Mucosa of gallbladder (tissue), 1 donor: ENCODE data around the gene ATP2C2. TPM values are rescaled to one million over a fixed set of nuclear protein-coding genes. Genes with fewer than 3 reads are reported as not detected.
"Not testable (repeated sequence)": the region's sequence is repeated elsewhere in the genome, so short reads cannot be mapped to it uniquely, and the experiment has no call there.

Experiments used
- DNase-seq: peaks from one replicate; pipeline ENCODE4 v3.0.0-alpha.2; 2020; ENCODE audit warnings: low spot score
- total RNA-seq: library from RNA; stranded (reverse); gene quantifications from one replicate; pipeline ENCODE4 v1.2.1, GENCODE V29; 2021
- donor health status: DM: no; HTN: no; CAD: no.

Gene ATP2C2, protein sequence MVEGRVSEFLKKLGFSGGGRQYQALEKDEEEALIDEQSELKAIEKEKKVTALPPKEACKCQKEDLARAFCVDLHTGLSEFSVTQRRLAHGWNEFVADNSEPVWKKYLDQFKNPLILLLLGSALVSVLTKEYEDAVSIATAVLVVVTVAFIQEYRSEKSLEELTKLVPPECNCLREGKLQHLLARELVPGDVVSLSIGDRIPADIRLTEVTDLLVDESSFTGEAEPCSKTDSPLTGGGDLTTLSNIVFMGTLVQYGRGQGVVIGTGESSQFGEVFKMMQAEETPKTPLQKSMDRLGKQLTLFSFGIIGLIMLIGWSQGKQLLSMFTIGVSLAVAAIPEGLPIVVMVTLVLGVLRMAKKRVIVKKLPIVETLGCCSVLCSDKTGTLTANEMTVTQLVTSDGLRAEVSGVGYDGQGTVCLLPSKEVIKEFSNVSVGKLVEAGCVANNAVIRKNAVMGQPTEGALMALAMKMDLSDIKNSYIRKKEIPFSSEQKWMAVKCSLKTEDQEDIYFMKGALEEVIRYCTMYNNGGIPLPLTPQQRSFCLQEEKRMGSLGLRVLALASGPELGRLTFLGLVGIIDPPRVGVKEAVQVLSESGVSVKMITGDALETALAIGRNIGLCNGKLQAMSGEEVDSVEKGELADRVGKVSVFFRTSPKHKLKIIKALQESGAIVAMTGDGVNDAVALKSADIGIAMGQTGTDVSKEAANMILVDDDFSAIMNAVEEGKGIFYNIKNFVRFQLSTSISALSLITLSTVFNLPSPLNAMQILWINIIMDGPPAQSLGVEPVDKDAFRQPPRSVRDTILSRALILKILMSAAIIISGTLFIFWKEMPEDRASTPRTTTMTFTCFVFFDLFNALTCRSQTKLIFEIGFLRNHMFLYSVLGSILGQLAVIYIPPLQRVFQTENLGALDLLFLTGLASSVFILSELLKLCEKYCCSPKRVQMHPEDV
- total RNA-seq = 62.8 TPM

DNA sequence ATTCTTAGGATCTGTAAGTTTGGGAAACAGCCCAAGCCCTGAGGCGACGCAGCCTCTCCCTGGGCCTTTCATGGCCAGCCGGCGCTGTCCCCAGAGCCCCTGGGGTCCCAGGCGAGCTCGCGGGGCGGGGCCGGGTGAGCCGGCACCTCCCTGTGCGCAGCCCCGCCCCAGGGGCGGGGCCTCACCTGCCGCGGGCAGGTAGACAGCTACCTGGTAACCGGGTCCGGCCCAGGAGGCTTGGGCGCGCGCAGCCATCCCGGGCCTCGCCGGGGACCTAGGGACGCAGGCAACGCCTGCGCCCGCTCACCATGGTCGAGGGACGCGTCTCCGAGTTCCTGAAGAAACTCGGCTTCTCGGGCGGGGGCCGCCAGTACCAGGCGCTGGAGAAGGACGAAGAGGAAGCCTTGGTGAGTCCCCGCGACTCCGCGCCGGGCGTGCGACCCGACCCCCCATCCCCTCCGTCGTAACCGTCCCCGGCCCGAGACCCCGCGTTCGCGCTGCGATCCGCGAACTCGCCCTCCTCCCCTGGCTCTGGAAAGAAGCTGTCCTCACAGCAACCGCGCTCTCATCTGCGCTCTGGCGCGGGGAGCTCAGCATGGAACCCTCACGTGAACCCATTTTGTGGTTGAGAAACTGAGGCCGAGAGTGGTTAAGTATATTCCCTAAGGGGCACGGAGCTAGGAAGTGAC, at the start of gene ATP2C2:
Gene ATP2C2, plus strand, starts transcription at position 231 of the 689 bp plus-strand sequence. Its CDS starts 78 bp downstream, at position 309.
- peak; percentile 59 for DNase-seq

DNA sequence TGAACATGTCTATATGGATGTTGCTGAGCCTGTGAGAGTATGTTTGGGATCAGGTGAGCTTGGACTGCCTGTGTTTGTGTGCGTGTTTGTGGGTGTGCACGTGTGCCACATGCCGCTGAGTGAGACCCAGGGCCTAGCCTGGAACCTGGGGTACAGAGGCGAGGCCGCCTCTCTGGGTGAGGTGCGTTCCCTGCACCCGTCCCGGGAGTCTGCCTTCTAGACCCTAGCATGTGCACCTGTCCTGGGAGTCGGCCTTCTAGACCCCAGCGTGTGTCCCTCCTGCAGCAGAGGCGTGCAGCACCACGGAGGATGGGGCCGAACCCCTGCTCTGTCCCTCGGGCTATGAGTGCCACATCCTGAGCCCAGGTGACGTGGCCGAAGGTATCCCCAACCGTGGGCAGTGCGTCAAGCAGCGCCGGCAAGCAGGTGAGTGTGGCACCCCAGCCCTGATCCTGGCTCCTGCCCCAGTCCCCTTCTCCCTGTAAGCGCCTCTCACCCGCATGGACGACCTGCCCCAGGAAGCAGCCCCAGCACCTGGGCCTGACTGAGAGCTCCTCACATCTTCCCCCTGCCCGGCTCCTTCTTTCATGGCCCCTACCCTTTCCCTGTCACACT, 49.1 kb upstream of the ATP2C2 start:
- DNase-seq = no peak

DNA sequence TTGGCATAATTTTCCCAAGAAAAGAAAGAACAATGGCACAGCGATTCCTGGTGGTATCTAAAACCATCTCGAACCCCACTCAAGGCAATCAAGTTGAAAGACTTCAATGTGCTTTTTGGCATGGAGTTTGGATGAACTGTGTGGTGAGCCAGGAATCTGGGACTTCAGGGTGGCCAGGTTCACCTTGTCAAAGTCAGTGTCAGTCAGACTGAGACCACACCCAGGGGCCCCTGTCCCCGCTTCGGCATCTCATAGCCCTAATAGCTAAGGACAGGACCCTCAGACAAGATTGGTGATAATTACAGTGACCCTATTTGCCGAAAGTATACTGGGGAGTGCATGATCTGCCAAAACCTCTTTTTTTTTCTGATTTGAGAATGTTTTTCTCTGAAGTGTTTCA, 47.8 kb upstream of the ATP2C2 start:
- DNase-seq = no peak

DNA sequence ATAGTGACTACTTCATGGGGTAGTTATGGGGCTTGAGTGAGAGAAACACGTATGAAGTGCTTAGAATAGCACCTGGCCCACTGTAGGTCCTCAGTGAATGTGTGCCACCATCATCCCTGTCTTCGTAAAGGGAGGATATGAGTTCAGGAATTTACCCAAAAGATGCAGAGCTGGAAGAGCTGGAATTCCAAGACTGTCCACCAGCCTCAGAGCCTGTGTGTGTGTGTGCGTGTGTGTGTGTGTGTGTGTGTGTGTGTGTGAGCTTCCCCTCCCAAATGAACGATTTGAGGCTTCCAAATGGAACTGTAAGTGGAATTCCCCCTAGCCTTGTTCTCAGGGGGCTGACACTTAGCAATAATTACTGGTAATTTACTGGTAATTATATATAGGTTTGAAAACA, 46.4 kb upstream of the ATP2C2 start:
- DNase-seq = no peak

DNA sequence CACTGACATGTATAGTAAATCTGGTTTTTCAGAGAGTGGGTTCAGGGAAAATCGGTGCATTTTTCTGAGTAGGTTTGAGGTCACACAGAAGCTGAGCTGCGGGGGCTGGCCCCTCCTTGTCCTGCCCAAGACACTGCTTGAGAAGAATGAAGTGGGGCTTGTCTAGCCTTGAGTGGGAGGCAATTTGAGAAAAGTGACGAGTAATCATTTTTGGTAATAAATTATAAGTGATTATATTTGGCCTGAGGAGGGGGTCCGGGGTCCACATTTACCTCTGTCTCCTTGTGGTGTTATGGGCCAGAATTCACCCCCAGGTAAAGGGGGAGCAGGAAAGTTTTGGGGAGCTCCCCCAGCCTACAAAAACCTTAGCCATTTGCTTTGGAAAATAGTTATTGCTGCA, 45.6 kb upstream of the ATP2C2 start:
- DNase-seq = no peak

DNA sequence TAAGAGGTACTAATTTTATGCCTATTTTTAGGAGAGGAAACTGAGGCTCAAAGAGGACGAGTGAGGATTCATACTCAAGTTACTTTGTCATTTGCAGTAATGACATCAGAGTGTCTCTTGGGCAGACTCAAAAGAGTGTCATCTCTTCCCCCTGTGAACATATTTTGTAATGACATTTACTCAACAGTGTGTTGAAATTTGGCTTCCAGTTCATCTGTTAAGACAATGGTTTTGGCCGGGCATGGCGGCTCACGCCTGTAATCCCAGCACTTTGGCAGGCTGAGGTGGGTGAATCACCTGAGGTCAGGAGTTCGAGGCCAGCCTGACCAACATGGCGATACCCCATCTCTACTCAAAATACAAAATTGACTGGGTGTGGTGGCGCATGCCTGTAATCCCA, 44.7 kb upstream of the ATP2C2 start:
- no peak for DNase-seq

DNA sequence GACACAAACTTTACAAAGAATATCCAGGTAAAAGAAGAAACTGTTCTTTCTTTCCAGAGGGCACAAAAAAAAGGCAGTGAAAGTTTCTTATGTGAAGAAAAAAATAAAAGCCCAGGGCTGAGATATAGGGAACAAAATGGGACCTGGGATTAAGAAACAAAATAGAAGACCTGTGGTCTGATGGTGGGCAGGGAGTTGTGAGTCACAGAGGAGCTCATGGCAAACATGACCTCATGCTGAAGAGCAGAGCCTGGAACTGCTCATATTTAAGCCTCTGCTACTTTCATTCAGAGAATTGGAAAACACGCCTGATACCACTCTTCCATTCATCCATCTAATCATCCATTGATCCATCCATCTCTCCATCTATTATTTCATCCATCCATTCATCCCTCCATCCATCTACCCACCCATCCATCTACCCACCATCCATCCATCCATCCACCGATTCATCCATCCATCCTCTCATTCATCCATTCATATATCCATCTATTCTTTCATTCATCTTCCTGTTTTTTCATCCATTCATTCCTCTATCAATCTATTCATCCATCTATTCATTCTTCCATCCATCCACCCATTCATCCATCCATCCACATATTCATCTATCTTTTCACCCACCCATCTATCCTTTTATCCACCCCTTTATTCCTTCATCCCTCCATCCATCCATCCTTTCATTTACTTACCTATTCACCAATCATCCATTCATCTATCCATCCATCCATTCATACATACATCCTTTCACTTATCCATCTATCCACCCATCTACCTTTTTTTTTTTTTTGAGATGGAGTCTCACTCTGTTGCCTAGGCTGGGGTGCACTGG, 43.7 kb upstream of the ATP2C2 start:
- DNase-seq = no peak

DNA sequence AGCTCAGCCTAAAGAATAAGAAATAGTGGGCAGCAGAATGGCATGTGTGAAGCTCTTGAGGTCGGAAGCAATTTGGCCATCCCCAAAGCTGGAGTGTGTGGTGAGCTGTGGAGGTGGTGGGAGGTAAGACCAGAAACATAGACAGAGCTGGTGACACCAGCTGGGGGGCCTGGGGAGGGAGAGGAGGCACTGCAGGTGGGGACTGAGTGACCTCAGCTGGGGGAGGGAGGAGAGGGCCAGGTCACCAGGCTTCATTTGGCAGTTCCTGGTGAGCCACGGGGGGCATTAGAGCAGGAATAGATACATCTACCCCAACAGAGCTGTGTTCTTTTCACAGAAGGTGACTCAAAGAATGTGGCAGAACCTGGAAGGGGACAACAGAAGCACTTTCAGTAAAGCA, 41.8 kb upstream of the ATP2C2 start:
- no peak for DNase-seq

DNA sequence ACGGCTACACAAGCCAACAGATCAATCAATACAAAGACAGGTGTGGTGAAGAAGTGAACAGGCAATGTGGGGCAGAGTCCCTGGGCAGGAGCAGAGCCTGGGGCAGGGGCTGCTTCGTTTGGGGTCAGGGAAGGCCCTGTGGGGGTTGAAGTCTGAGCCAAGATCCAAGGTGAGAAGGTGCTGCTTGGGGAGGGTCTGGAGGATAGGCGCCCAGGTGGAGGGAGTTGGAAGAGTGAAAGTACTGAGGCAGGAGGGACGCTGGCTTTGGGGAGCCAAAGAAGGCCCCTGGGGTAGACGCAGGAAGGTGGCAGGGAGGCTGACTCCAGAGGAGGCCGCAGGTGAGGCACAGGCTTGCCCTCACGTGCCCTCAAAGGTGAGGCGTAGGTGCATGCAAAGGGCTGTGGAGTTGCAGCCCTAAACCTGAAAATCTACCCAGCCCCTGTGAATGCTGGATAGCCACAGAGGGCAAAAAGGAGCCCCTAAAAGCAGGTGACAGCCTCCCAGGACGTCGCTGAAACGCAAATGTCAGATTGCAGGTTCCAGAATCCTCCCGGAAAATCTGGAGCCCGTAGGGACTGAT, 40.3 kb upstream of the ATP2C2 start:
- DNase-seq = no peak

DNA sequence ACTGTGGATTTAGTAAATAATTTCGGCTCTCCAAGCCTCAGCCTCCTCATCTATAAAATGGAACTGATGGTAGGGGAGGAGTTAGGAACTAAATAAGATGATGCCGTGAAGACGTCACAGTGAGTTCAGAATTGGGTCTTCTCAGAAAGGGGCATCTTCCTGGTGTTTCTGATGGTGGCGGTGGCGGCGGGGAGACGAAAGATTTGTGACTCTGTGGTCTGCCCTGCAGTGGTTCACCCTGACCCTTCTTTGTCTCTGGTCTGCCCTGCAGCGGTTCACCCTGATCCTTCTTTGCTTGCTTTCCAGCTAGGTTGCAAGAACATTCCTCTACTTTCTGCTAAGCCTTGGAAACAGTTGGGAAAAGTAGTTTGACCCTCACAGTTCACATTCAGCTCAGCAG, 39.3 kb upstream of the ATP2C2 start:
- DNase-seq = no peak

DNA sequence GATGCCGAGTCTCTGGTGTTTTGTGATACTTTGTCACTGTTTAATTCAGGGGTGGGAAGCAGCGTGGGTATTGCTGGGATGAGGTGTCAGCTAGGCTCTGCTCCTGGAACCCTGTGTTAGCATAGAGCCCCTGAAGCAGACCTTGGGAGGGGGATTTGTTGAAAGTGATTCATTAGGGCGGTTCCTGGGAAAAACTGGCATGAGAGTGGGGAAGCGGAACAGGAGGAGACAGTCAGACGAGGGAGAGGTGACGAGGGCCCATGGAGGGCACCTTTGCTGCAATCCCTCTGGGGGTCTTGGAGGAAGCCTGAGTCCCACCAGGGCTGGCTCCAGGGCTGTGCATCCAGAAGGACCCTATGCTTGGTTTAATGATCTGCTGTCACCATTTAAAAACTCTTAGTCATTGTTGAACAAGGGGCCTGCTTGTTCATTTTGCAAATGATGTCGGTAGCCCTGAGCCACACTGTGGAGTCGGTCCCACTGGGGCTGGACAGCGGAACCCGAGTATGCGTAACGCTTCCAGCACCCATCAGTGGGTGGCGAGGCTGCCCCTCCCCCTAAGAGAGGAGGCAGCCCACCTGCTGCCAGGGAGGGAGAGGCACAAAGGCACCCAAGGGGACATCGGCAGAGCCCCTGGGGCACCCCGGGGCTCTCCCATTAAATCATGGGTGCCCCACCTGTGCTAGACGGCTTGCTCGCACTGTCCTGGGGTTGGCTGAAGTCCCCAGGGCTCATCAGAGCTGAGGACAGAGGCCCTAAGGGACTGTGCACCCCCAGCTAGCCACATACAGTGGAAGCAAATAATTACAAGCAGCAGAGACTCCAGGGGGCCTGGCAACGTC, 38.3 kb upstream of the ATP2C2 start:
- DNase-seq = no peak

DNA sequence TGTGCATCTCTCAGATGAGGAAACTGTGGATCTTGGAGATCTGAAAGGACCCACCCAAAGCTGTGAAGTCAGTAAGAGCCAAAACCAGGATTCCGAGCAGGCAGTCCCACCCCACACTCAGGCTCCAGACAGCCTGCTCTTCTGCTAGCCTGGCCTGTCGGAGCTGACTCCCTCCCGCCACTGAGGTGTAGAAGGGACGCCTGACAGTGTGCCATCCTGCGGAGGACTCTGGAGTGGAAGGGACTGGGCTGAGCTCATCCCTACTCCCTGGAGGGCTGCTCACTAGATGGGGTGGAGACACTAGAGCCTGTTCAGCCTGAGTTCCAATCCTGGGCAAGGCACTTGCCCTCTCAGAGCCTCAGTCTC, 37.7 kb upstream of the ATP2C2 start:
- DNase-seq = no peak

DNA sequence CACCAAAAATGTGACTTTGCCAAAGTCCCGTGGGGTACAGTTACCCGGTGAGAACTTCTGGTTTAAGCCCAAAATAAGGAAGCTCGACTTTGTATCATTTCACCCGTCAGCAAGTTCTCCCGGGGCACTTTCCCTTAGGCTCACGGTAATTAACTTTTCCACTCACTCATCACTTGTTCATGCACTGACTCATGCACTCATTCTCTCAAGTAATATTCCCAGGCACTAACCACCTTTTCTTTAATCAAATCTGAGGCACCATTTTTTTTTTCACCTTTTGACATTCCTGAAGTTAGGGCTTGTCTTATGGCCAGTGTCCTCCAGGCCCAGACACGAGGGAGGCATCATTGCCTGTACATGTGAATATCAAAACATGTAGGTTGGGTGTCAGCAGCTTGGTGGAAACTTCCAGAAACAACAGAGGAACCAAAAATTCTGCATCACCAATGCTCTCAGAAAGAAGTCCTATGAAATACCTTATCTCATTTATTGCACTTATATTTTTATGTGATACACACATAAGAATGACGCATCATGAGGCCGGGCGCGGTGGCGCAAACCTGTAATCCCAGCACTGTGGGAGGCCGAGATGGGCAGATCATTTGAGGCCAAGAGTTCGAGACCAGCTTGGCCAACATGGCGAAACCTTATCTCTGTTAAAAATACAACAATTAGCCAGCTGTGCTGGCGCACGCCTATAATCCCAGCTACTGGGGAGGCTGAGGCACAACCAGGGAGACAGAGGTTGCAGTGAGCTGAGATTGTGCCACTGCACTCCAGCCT, 36.1 kb upstream of the ATP2C2 start:
- DNase-seq = no peak

DNA sequence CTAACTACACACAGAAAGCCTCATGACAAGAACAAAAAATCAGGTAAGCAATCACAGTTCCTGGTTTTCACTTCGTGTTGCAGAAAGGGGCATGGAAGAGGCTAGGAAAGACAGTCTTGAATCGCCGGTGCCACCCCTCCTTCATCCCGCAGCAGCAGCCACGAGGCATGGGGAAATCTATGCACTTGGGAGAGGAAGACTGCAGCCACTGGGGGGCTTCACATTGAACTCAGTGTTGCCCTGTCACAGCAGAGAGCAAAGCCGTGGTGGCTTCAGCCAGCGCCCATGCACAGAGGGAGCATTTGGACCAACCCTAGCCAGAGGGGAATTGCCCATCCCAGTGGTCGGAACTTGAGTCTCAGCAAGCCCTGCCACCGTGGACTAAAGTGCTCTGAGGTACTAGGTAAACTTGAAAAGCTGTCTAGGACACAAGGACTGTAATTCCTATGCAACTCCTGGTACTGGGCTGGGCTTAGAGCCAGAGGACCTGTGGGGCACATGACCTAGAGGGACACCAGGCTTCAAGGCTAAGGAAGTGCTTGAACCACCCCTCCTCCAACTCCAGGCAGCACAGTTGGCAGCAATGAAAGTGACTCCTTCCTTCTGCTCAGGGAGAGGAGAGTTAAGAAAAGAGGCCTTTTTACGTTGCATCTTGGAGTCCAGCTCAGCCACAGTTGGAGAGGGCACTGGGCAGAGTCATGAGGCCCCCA, 35.2 kb upstream of the ATP2C2 start:
- DNase-seq = peak; percentile 75

DNA sequence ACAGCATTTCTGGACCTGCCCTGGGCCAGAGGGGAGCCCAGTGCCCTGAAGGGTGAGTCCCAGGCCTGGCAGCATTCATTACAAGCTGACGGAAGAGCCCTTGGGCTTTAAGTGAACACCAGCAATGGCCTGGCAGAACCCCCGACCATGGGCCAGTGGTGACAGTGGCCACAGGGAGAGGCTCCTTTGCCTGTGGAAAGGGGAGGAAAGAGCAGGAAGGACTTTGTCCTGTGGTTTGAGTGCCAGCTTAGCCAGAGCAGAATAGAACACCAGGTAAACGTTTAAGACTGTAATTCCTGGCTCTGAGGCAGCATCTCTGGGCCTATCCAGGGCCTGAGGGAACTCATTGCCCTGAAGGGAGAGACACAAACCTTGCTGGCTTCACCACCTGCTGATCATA, 34.3 kb upstream of the ATP2C2 start:
- peak; percentile 38 for DNase-seq

DNA sequence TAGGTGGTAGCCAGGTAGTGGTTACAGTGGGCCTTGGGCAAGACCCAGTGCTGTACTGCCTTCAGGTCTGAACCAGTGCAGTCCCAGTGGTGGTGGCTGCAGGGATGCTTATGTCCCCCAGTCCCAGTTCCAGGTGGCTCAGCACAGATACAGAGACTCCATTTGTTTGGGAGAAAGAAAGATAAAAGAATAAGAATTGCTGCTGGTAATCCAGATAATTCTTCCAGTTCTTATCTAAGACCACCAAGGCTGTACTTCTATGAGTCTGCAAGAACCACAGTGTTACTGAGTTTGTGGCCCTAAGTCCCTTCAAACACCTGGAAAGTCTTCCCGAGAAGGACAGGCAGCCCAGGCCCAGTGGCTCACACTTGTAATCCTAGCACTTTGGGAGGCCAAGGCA, 33.9 kb upstream of the ATP2C2 start:
- no peak for DNase-seq

DNA sequence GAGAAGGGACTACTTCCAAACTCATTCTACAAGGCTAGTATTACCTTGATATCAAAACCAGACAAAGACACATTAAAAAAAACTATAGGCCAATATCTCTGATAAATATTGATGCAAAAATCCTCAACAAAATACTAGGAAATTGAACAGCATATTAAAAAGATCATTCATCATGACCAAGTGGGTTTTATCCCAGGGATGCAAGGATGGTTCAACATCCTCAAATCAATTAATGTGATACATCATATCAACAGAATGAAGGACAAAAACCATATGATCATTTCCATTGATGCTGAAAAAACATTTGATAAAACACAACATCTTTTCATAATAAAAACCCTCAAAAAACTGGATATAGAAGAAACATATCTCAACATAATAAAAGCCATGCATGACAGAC, 31.1 kb upstream of the ATP2C2 start:
- DNase-seq = not testable (repeated sequence)

DNA sequence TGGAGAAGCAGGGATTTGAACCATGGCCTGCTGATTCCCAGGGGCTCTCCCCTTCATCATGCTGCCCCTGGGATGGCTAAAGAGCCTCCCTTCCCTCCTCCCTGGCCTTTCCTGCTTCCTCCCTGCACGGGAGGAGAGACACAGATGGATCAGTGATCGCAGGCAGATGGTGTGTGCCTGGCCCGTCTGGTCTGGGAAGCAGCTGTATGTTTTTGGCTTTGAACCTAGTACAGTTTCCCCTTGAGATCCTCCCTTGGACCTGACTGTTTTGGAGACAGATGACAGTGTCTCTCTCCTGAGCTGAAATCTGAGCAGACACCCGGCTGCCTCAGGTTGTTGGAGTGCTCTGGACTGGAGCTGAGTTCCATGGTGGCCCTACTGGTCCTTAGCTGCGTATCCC, 29.0 kb upstream of the ATP2C2 start:
- DNase-seq = no peak
